Measurements from ENCODE around the gene KRTAP2-3.
"Not testable (repeated sequence)": the region's sequence is repeated elsewhere in the genome, so short reads cannot be mapped to it uniquely, and the experiment has no call there.

- TF ChIP-seq, protein P1, sequence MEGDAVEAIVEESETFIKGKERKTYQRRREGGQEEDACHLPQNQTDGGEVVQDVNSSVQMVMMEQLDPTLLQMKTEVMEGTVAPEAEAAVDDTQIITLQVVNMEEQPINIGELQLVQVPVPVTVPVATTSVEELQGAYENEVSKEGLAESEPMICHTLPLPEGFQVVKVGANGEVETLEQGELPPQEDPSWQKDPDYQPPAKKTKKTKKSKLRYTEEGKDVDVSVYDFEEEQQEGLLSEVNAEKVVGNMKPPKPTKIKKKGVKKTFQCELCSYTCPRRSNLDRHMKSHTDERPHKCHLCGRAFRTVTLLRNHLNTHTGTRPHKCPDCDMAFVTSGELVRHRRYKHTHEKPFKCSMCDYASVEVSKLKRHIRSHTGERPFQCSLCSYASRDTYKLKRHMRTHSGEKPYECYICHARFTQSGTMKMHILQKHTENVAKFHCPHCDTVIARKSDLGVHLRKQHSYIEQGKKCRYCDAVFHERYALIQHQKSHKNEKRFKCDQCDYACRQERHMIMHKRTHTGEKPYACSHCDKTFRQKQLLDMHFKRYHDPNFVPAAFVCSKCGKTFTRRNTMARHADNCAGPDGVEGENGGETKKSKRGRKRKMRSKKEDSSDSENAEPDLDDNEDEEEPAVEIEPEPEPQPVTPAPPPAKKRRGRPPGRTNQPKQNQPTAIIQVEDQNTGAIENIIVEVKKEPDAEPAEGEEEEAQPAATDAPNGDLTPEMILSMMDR (IDR thresholded peaks at IDR 0.05) = not testable (repeated sequence)
- TF ChIP-seq POLR2A (IDR thresholded peaks at IDR 0.05) = not testable (repeated sequence)
Measured at GRCh38 chr17:41083427-41083826, 23.5 kb upstream of the KRTAP2-3 start.

All from gastroesophageal sphincter (tissue), 3 donors.